ENCODE results near the gene COL20A1. TPM values are rescaled to one million over a fixed set of nuclear protein-coding genes. Genes with fewer than 3 reads are reported as not detected.

The COL20A1 gene
- total and polyA plus RNA-seq, 2 of the 13 experiments (the other 11 are each of a cell fraction or from before 2014, with no cell fraction given) = not detected

DNA sequence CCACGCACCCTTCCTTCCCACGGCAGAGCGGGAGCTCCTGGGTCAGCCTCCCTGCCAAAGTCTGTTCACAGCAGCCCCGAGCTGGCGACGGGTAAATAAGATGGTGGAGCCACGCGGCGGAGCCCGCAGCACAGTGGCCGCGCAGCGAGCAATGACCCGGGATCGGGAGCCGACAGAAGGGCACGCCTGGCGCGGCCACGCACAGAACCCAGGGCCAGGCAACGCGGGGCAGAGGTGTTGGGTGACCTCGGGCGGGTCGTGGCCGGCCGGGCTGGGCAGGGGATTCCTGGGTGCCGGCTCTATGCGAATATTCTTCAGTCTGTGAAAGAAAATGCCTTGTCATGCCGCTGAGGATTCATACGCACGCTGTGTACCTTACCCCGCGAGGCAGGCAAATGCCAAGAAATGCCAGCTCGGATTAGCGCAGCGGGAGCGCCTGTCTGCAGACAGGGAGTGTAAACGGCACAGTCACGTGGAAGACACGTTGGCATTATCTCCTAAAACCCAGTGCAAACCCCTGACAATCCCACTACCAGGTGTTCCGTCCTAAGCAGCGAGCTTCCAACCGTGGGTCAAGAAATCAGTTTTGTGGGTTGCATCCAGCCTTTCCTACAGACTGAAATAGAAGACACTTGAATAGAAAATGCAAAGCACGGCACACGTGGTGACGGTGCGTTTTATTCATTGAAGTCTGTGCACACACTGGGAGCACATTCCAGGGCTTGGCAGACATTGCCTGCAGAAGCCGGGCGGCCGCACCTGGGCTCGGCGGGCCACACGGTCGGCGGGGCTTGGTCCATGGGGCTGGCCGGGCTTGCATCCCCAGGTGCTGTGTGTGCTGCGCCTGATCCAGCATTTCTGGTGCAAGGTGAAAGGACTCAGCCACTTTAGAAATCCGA lies 49.8 kb downstream of the COL20A1 start:
- in situ Hi-C loops (cut with HindIII; ENCODE audit: extremely low pct_ligation_motif_present, low pct_unique_long_range_greater_than_20kb) = no loop called here
- no peak overlapping the region for H3K27ac ChIP-seq (ENCODE audit: extremely low read length, insufficient read depth, low read length)
- intact Hi-C loops (cut with micrococcal nuclease; ENCODE audit: unreplicated experiment) = no loop called here
- H3K27me3 ChIP-seq (ENCODE audit: control insufficient read depth in 1 of 2, insufficient read depth in 2 of 2, low read length in 2 of 2) = peaks cover 12 to 71% of the 10 kb centered on the region in 2 experiments
- BruUV-seq (replicated peaks) = no TSS peak
- no peak overlapping the region for H3K4me3 ChIP-seq (replicated peaks in 1 of 3; ENCODE audit: insufficient read depth in 1 of 3, low read depth in 2 of 3, low read length in 3 of 3)
- no peaks in the 10 kb centered on the region for H3K4me1 ChIP-seq (ENCODE audit: insufficient read depth, low read length)
- no peak overlapping the region for H2AFZ ChIP-seq (ENCODE audit: low read length)
- ChIA-PET CTCF (ENCODE audit: low intra/inter-chr PET ratio, low total read pairs) (no interaction called here), POLR2A (no interaction called here)
- ATAC-seq (no peak), FAIRE-seq (no peak), DNase-seq (ENCODE audit: low spot score) (no peak)
- 69% methylated on average over 57 of the region's 59 CpGs for WGBS (ENCODE audit: low lambda C conversion rate)
- H4K20me1 ChIP-seq (ENCODE audit: insufficient read depth, low read length) = no peaks in the 10 kb centered on the region; the same call in 1 of the 2 replicates
- no peaks in the 10 kb centered on the region for H3K9me3 ChIP-seq (ENCODE audit: low read length)
- no peak overlapping the region for H3K9ac ChIP-seq (ENCODE audit: insufficient read depth, low read depth, low read length)
- H3K36me3 ChIP-seq (replicated peaks in 1 of 2; ENCODE audit: control insufficient read depth in 1 of 2, insufficient read depth in 2 of 2, low read length in 2 of 2) = no peaks in the 10 kb centered on the region
- TF ChIP-seq ZNF563 (CRISPR knock-in tag; IDR thresholded peaks at IDR 0.05) (no peak), NFE2L2 (IDR thresholded peaks at IDR 0.05; ENCODE audit: low read length) (peak; percentile 60)
- H3K79me2 ChIP-seq (ENCODE audit: insufficient read depth, low read length) = no peaks in the 10 kb centered on the region
- no peak overlapping the region for H3K4me2 ChIP-seq (ENCODE audit: low read depth, low read length)

DNA sequence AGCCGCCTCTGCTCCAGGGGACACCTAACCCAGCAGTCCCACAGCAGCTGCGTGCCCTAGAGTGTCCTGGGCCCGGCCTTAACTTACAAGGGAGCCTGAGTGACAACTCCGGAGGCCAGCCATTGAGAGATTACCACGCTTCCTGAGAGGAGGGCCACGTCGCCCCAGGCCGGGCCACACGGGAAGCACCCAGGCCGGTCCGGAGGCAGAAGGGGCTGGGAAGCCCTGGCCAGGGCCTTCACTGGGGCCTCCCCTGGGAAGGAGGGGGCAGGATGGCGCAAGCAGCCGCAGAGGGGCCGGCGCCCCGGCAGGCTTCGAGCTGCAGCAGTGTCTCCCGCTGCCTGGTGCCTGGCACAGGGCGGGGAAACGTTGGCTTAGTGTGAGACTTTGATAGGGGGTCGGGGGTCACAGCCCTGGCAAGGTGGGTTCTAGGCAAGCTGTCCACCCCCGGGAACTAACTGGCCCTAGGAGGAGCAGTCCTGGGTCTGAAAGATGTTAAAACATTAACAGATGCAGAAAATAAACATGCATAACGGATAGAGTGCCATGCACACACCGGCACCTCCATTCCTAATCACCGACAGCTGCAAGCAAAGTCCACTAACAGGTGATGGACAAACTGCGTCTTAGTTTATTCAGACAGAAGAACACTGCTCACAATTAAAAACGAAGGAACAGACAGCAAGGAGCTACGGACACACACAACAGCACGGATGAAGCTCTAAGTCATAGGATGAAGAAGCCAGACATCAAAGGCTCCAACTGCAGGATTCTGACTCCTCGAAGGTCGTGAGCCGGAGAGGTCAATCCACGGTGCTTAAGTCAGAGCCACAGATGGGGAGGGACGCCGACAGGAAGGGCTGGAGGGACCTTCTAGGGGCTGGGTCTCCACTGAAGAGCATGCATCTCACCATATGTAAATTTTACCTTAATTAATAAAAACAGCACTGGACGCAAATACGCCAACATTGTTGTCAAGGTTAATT lies 50.8 kb downstream of the COL20A1 start:
- POLR2A ChIA-PET = no interaction called here
- CTCF ChIA-PET (ENCODE audit: low intra/inter-chr PET ratio, low total read pairs) = no interaction called here
- no peak overlapping the region for H2AFZ ChIP-seq (ENCODE audit: low read length)
- H3K4me2 ChIP-seq (ENCODE audit: low read depth, low read length) = no peak overlapping the region
- no peak for DNase-seq (ENCODE audit: low spot score)
- peak; percentile 26 for FAIRE-seq
- no peaks in the 10 kb centered on the region for H3K9me3 ChIP-seq (ENCODE audit: low read length)
- no peaks in the 10 kb centered on the region; the same call in 1 of the 2 replicates for H4K20me1 ChIP-seq (ENCODE audit: insufficient read depth, low read length)
- in situ Hi-C loops (cut with HindIII; ENCODE audit: extremely low pct_ligation_motif_present, low pct_unique_long_range_greater_than_20kb) = no loop called here
- WGBS (ENCODE audit: low lambda C conversion rate) = 15% methylated on average over 35 of the region's 37 CpGs
- TF ChIP-seq STAT5B (CRISPR knock-in tag; IDR thresholded peaks at IDR 0.05) (no peak), NFKB2 (CRISPR knock-in tag; IDR thresholded peaks at IDR 0.05; ENCODE audit: borderline replicate concordance) (peak; percentile 23; the same call in 1 of the 2 replicates), EZH2 (conservative IDR thresholded peaks at IDR 0.05; ENCODE audit: low read depth, low read length) (0 out of 2 replicates have a peak, but pooled peaks have one; percentile 40), FOXK2 (IDR thresholded peaks at IDR 0.05) (no peak), NR3C1 (CRISPR knock-in tag; IDR thresholded peaks at IDR 0.05) (no peak)
- TF ChIP-seq, protein P1, sequence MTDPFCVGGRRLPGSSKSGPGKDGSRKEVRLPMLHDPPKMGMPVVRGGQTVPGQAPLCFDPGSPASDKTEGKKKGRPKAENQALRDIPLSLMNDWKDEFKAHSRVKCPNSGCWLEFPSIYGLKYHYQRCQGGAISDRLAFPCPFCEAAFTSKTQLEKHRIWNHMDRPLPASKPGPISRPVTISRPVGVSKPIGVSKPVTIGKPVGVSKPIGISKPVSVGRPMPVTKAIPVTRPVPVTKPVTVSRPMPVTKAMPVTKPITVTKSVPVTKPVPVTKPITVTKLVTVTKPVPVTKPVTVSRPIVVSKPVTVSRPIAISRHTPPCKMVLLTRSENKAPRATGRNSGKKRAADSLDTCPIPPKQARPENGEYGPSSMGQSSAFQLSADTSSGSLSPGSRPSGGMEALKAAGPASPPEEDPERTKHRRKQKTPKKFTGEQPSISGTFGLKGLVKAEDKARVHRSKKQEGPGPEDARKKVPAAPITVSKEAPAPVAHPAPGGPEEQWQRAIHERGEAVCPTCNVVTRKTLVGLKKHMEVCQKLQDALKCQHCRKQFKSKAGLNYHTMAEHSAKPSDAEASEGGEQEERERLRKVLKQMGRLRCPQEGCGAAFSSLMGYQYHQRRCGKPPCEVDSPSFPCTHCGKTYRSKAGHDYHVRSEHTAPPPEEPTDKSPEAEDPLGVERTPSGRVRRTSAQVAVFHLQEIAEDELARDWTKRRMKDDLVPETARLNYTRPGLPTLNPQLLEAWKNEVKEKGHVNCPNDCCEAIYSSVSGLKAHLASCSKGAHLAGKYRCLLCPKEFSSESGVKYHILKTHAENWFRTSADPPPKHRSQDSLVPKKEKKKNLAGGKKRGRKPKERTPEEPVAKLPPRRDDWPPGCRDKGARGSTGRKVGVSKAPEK (CRISPR knock-in tag; IDR thresholded peaks at IDR 0.05; ENCODE audit: borderline replicate concordance) = no peak
- H3K36me3 ChIP-seq (replicated peaks in 1 of 2; ENCODE audit: control insufficient read depth in 1 of 2, insufficient read depth in 2 of 2, low read length in 2 of 2) = no peaks in the 10 kb centered on the region
- H3K9ac ChIP-seq (ENCODE audit: insufficient read depth, low read depth, low read length) = no peak overlapping the region
- no peaks in the 10 kb centered on the region for H3K79me2 ChIP-seq (ENCODE audit: insufficient read depth, low read length)
- no peaks in the 10 kb centered on the region for H3K4me1 ChIP-seq (ENCODE audit: insufficient read depth, low read length)
- H3K4me3 ChIP-seq (replicated peaks in 1 of 3; ENCODE audit: insufficient read depth in 1 of 3, low read depth in 2 of 3, low read length in 3 of 3) = no peak overlapping the region
- BruUV-seq (replicated peaks) = no TSS peak
- H3K27me3 ChIP-seq (ENCODE audit: control insufficient read depth in 1 of 2, insufficient read depth in 2 of 2, low read length in 2 of 2) = peaks cover 13 to 74% of the 10 kb centered on the region in 2 experiments
- peak; percentile 16; the same call in 2 of the 3 replicates for ATAC-seq
- no peak overlapping the region for H3K27ac ChIP-seq (ENCODE audit: extremely low read length, insufficient read depth, low read length)
- intact Hi-C loops (cut with micrococcal nuclease; ENCODE audit: unreplicated experiment) = no loop called here
